Activated CD4-positive, alpha-beta T cell treated with anti-CD3 and anti-CD28 coated beads, Interleukin-2, amount 10 ng/mL, durations not matched to agents 24 days and 14 days (primary cell): ENCODE data around the gene HDAC9. TPM values are rescaled to one million over a fixed set of nuclear protein-coding genes. Genes with fewer than 3 reads are reported as not detected.

Experiments used
- DNase-seq: peaks from one replicate; pipeline ENCODE4 v3.0.0; 2022
- H3K27ac Mint-ChIP-seq: one replicate; pipeline ENCODE4 v1.8.0; 2022; ENCODE audit warnings: mild to moderate bottlenecking, mixed read lengths
- H3K27me3 Mint-ChIP-seq: one replicate; pipeline ENCODE4 v1.8.0; 2022; ENCODE audit warnings: mixed read lengths
- H3K36me3 Mint-ChIP-seq: one replicate; pipeline ENCODE4 v1.8.0; 2022; ENCODE audit warnings: low read depth, mild to moderate bottlenecking, mixed read lengths
- H3K4me1 Mint-ChIP-seq: one replicate; pipeline ENCODE4 v1.8.0; 2021; ENCODE audit warnings: mixed read lengths
- H3K4me3 Mint-ChIP-seq: one replicate; pipeline ENCODE4 v1.8.0; 2022; ENCODE audit warnings: mild to moderate bottlenecking, moderate library complexity, mixed read lengths
- H3K9me3 Mint-ChIP-seq: one replicate; pipeline ENCODE4 v1.8.0; 2021; ENCODE audit warnings: mixed read lengths
- intact Hi-C: fragments of 100-400 bp; cut with micrococcal nuclease; formaldehyde crosslinking; loops from one replicate; pipeline ENCODE4 v1.15.1; 2023
- total RNA-seq: library from RNA; stranded (reverse); gene quantifications from 2 replicates; pipeline ENCODE4 v1.2.3, GENCODE V29; 2022

The HDAC9 gene
- total RNA-seq, 1 donor from 2014 or later: 3.0 TPM

- Mint-ChIP-seq H3K4me1 (no peaks in the 10 kb centered on the region), H3K36me3 (no peaks in the 10 kb centered on the region), H3K4me3 (no peak overlapping the region), H3K9me3 (no peaks in the 10 kb centered on the region), H3K27ac (no peak overlapping the region), H3K27me3 (no peaks in the 10 kb centered on the region)
- no peak for DNase-seq
- intact Hi-C loops: no loop called here
Observed at GRCh38 chr7:18890885-18891621, 395.5 kb downstream of the HDAC9 start.

GRCh38 chr7:18893156-18893555 lies 397.6 kb downstream of the HDAC9 start:
- H3K27me3 Mint-ChIP-seq: no peaks in the 10 kb centered on the region
- intact Hi-C loops: no loop called here
- no peak for DNase-seq
- no peak overlapping the region for H3K4me3 Mint-ChIP-seq
- no peak overlapping the region for H3K27ac Mint-ChIP-seq
- no peaks in the 10 kb centered on the region for H3K4me1 Mint-ChIP-seq
- no peaks in the 10 kb centered on the region for H3K36me3 Mint-ChIP-seq
- no peaks in the 10 kb centered on the region for H3K9me3 Mint-ChIP-seq

GRCh38 chr7:18894155-18894554 lies 398.6 kb downstream of the HDAC9 start:
- intact Hi-C loops: no loop called here
- no peaks in the 10 kb centered on the region for H3K4me1 Mint-ChIP-seq

GRCh38 chr7:18895456-18895855 lies 399.9 kb downstream of the HDAC9 start:
- Mint-ChIP-seq H3K9me3 (no peaks in the 10 kb centered on the region), H3K36me3 (no peaks in the 10 kb centered on the region)
- intact Hi-C loops: no loop called here

More at GRCh38 chr7:18894155-18894554, 398.6 kb downstream of the HDAC9 start:
- Mint-ChIP-seq H3K36me3 (no peaks in the 10 kb centered on the region), H3K27ac (no peak overlapping the region), H3K27me3 (no peaks in the 10 kb centered on the region), H3K4me3 (no peak overlapping the region), H3K9me3 (no peaks in the 10 kb centered on the region)
- no peak for DNase-seq

GRCh38 chr7:18896343-18896975 lies 400.9 kb downstream of the HDAC9 start:
- intact Hi-C loops: no loop called here

More at GRCh38 chr7:18895456-18895855, 399.9 kb downstream of the HDAC9 start:
- Mint-ChIP-seq H3K4me1 (no peaks in the 10 kb centered on the region), H3K4me3 (no peak overlapping the region), H3K27me3 (no peaks in the 10 kb centered on the region), H3K27ac (no peak overlapping the region)
- DNase-seq: no peak

GRCh38 chr7:18900236-18900635 lies 404.7 kb downstream of the HDAC9 start:
- intact Hi-C loops: no loop called here
- Mint-ChIP-seq H3K9me3 (no peaks in the 10 kb centered on the region), H3K4me3 (no peak overlapping the region), H3K4me1 (no peaks in the 10 kb centered on the region), H3K36me3 (no peaks in the 10 kb centered on the region), H3K27me3 (no peaks in the 10 kb centered on the region), H3K27ac (no peak overlapping the region)
- no peak for DNase-seq

More at GRCh38 chr7:18896343-18896975, 400.9 kb downstream of the HDAC9 start:
- no peak overlapping the region for H3K27ac Mint-ChIP-seq
- no peaks in the 10 kb centered on the region for H3K36me3 Mint-ChIP-seq
- H3K9me3 Mint-ChIP-seq: no peaks in the 10 kb centered on the region
- no peaks in the 10 kb centered on the region for H3K27me3 Mint-ChIP-seq
- no peaks in the 10 kb centered on the region for H3K4me1 Mint-ChIP-seq
- no peak overlapping the region for H3K4me3 Mint-ChIP-seq
- DNase-seq: no peak

GRCh38 chr7:18900803-18901202 lies 405.3 kb downstream of the HDAC9 start:
- intact Hi-C loops: no loop called here
- no peaks in the 10 kb centered on the region for H3K27me3 Mint-ChIP-seq
- H3K9me3 Mint-ChIP-seq: no peaks in the 10 kb centered on the region
- DNase-seq: no peak
- H3K4me1 Mint-ChIP-seq: no peaks in the 10 kb centered on the region
- no peak overlapping the region for H3K4me3 Mint-ChIP-seq
- H3K27ac Mint-ChIP-seq: no peak overlapping the region
- H3K36me3 Mint-ChIP-seq: no peaks in the 10 kb centered on the region

- DNase-seq: no peak
- H3K4me3 Mint-ChIP-seq: no peak overlapping the region
- no peaks in the 10 kb centered on the region for H3K36me3 Mint-ChIP-seq
- no peaks in the 10 kb centered on the region for H3K4me1 Mint-ChIP-seq
- H3K27me3 Mint-ChIP-seq: no peaks in the 10 kb centered on the region
- H3K9me3 Mint-ChIP-seq: no peaks in the 10 kb centered on the region
- intact Hi-C loops: no loop called here
- H3K27ac Mint-ChIP-seq: no peak overlapping the region
Observed at GRCh38 chr7:18901351-18901750, 405.8 kb downstream of the HDAC9 start.

- Mint-ChIP-seq H3K36me3 (no peaks in the 10 kb centered on the region), H3K9me3 (no peaks in the 10 kb centered on the region), H3K27ac (no peak overlapping the region), H3K27me3 (no peaks in the 10 kb centered on the region), H3K4me3 (no peak overlapping the region), H3K4me1 (no peaks in the 10 kb centered on the region)
- intact Hi-C loops: no loop called here
- DNase-seq: no peak
Observed at GRCh38 chr7:18901982-18902421, 406.5 kb downstream of the HDAC9 start.

GRCh38 chr7:18902892-18903291 lies 407.3 kb downstream of the HDAC9 start:
- no peaks in the 10 kb centered on the region for H3K27me3 Mint-ChIP-seq
- H3K27ac Mint-ChIP-seq: no peak overlapping the region
- H3K36me3 Mint-ChIP-seq: no peaks in the 10 kb centered on the region
- no peaks in the 10 kb centered on the region for H3K4me1 Mint-ChIP-seq
- DNase-seq: no peak
- H3K4me3 Mint-ChIP-seq: no peak overlapping the region
- intact Hi-C loops: no loop called here
- H3K9me3 Mint-ChIP-seq: no peaks in the 10 kb centered on the region

GRCh38 chr7:18903695-18904094 lies 408.1 kb downstream of the HDAC9 start:
- DNase-seq: no peak

GRCh38 chr7:18905316-18905943 lies 409.9 kb downstream of the HDAC9 start:
- no peak overlapping the region for H3K4me3 Mint-ChIP-seq
- no peaks in the 10 kb centered on the region for H3K4me1 Mint-ChIP-seq
- no peak for DNase-seq
- H3K36me3 Mint-ChIP-seq: no peaks in the 10 kb centered on the region
- intact Hi-C loops: no loop called here
- H3K27me3 Mint-ChIP-seq: no peaks in the 10 kb centered on the region
- H3K9me3 Mint-ChIP-seq: no peaks in the 10 kb centered on the region
- H3K27ac Mint-ChIP-seq: no peak overlapping the region

More at GRCh38 chr7:18903695-18904094, 408.1 kb downstream of the HDAC9 start:
- H3K27ac Mint-ChIP-seq: no peak overlapping the region
- intact Hi-C loops: no loop called here
- H3K9me3 Mint-ChIP-seq: no peaks in the 10 kb centered on the region
- H3K36me3 Mint-ChIP-seq: no peaks in the 10 kb centered on the region
- H3K4me1 Mint-ChIP-seq: no peaks in the 10 kb centered on the region
- no peak overlapping the region for H3K4me3 Mint-ChIP-seq
- no peaks in the 10 kb centered on the region for H3K27me3 Mint-ChIP-seq

GRCh38 chr7:18906901-18907300 lies 411.4 kb downstream of the HDAC9 start:
- Mint-ChIP-seq H3K27ac (no peak overlapping the region), H3K4me3 (no peak overlapping the region), H3K4me1 (no peaks in the 10 kb centered on the region)

GRCh38 chr7:18913106-18913505 lies 417.6 kb downstream of the HDAC9 start:
- Mint-ChIP-seq H3K27ac (no peak overlapping the region), H3K4me1 (no peaks in the 10 kb centered on the region), H3K9me3 (peaks cover 11% of the 10 kb centered on the region), H3K4me3 (no peak overlapping the region), H3K36me3 (no peaks in the 10 kb centered on the region), H3K27me3 (no peaks in the 10 kb centered on the region)
- DNase-seq: no peak
- intact Hi-C loops: no loop called here

More at GRCh38 chr7:18906901-18907300, 411.4 kb downstream of the HDAC9 start:
- Mint-ChIP-seq H3K9me3 (no peaks in the 10 kb centered on the region), H3K27me3 (no peaks in the 10 kb centered on the region), H3K36me3 (no peaks in the 10 kb centered on the region)
- intact Hi-C loops: no loop called here
- no peak for DNase-seq
